Adipocyte (in vitro differentiated cells): ENCODE data around the gene POU2AF3.

Experiments
- DNase-seq: peaks from one replicate; pipeline ENCODE4 v3.0.0-alpha.2; 2015; ENCODE audit warnings: low read depth
- H3K27me3 ChIP-seq: replicated peaks from 2 replicates; pipeline ENCODE4 v1.7.0; 2013; ENCODE audit warnings: mild to moderate bottlenecking, low read length, moderate library complexity; ENCODE audit not compliant: control insufficient read depth, insufficient read depth
- H3K36me3 ChIP-seq: 2 replicates; pipeline ENCODE4 v1.7.0; 2013; ENCODE audit warnings: low read length, mild to moderate bottlenecking, moderate library complexity; ENCODE audit not compliant: control insufficient read depth, insufficient read depth, severe bottlenecking
- H3K4me1 ChIP-seq: 2 replicates; pipeline ENCODE4 v1.7.0; 2013; ENCODE audit warnings: mild to moderate bottlenecking, low read length, moderate library complexity; ENCODE audit not compliant: control insufficient read depth, insufficient read depth
- H3K4me3 ChIP-seq: 2 replicates; pipeline ENCODE4 v1.7.0; 2013; ENCODE audit warnings: mild to moderate bottlenecking, low read length, moderate library complexity
- H3K9ac ChIP-seq: 2 replicates; pipeline ENCODE4 v1.7.0; 2013; ENCODE audit warnings: mild to moderate bottlenecking, low read length, moderate library complexity
- H3K9me3 ChIP-seq: 2 replicates; pipeline ENCODE4 v1.7.0; 2013; ENCODE audit warnings: mild to moderate bottlenecking, low read length, moderate library complexity; ENCODE audit not compliant: control insufficient read depth

POU2AF3 gene

GRCh38 chr11:111347723-111348115 is 49.4 kb downstream of the POU2AF3 start:
- H3K4me1 ChIP-seq: peaks cover 25% of the 10 kb centered on the region
- peaks cover 10% of the 10 kb centered on the region for H3K27me3 ChIP-seq
- peak; percentile 45 for DNase-seq

GRCh38 chr11:111348147-111348546 is 49.8 kb downstream of the POU2AF3 start:
- H3K9ac ChIP-seq: no peak overlapping the region
- peaks cover 25% of the 10 kb centered on the region for H3K4me1 ChIP-seq
- H3K36me3 ChIP-seq: no peaks in the 10 kb centered on the region
- H3K27me3 ChIP-seq: peaks cover 10% of the 10 kb centered on the region
- H3K4me3 ChIP-seq: no peak overlapping the region
- no peaks in the 10 kb centered on the region for H3K9me3 ChIP-seq
- DNase-seq: no peak

More at GRCh38 chr11:111347723-111348115, 49.4 kb downstream of the POU2AF3 start:
- Histone ChIP-seq H3K4me3 (no peak overlapping the region), H3K9ac (no peak overlapping the region), H3K36me3 (no peaks in the 10 kb centered on the region), H3K9me3 (no peaks in the 10 kb centered on the region)

- Histone ChIP-seq H3K9me3 (no peaks in the 10 kb centered on the region), H3K36me3 (no peaks in the 10 kb centered on the region), H3K4me3 (no peak overlapping the region), H3K9ac (no peak overlapping the region), H3K27me3 (peaks cover 10% of the 10 kb centered on the region), H3K4me1 (peaks cover 21% of the 10 kb centered on the region)
- no peak for DNase-seq
Observed at GRCh38 chr11:111349191-111349695, 50.9 kb downstream of the POU2AF3 start.

- no peak for DNase-seq
- Histone ChIP-seq H3K9me3 (no peaks in the 10 kb centered on the region), H3K27me3 (peaks cover 10% of the 10 kb centered on the region), H3K4me1 (peaks cover 17% of the 10 kb centered on the region), H3K36me3 (no peaks in the 10 kb centered on the region), H3K4me3 (no peak overlapping the region), H3K9ac (no peak overlapping the region)
Observed at GRCh38 chr11:111350811-111351210, 52.5 kb downstream of the POU2AF3 start.

GRCh38 chr11:111351374-111352055 is 53.2 kb downstream of the POU2AF3 start:
- Histone ChIP-seq H3K4me1 (peaks cover 15% of the 10 kb centered on the region), H3K27me3 (peaks cover 15% of the 10 kb centered on the region), H3K4me3 (no peak overlapping the region), H3K9me3 (no peaks in the 10 kb centered on the region), H3K9ac (no peak overlapping the region), H3K36me3 (no peaks in the 10 kb centered on the region)
- no peak for DNase-seq

GRCh38 chr11:111352231-111352746 is 53.9 kb downstream of the POU2AF3 start:
- peaks cover 7% of the 10 kb centered on the region for H3K4me1 ChIP-seq
- H3K36me3 ChIP-seq: no peaks in the 10 kb centered on the region
- no peak overlapping the region for H3K9ac ChIP-seq
- peaks cover 22% of the 10 kb centered on the region for H3K27me3 ChIP-seq
- H3K4me3 ChIP-seq: no peak overlapping the region
- no peaks in the 10 kb centered on the region for H3K9me3 ChIP-seq
- no peak for DNase-seq

GRCh38 chr11:111352935-111353710 is 54.8 kb downstream of the POU2AF3 start:
- H3K36me3 ChIP-seq: no peaks in the 10 kb centered on the region
- DNase-seq: peak; percentile 11
- H3K27me3 ChIP-seq: peaks cover 23% of the 10 kb centered on the region
- no peak overlapping the region for H3K4me3 ChIP-seq
- H3K9me3 ChIP-seq: no peaks in the 10 kb centered on the region
- H3K4me1 ChIP-seq: no peaks in the 10 kb centered on the region
- H3K9ac ChIP-seq: no peak overlapping the region

GRCh38 chr11:111353776-111354600 is 55.6 kb downstream of the POU2AF3 start:
- H3K9me3 ChIP-seq: no peaks in the 10 kb centered on the region
- no peak for DNase-seq

GRCh38 chr11:111354601-111354891 is 56.2 kb downstream of the POU2AF3 start:
- no peak overlapping the region for H3K9ac ChIP-seq
- no peaks in the 10 kb centered on the region for H3K9me3 ChIP-seq
- no peak for DNase-seq
- H3K4me1 ChIP-seq: no peaks in the 10 kb centered on the region
- H3K4me3 ChIP-seq: no peak overlapping the region
- H3K27me3 ChIP-seq: peaks cover 23% of the 10 kb centered on the region
- no peaks in the 10 kb centered on the region for H3K36me3 ChIP-seq

More at GRCh38 chr11:111353776-111354600, 55.6 kb downstream of the POU2AF3 start:
- peaks cover 23% of the 10 kb centered on the region for H3K27me3 ChIP-seq
- H3K4me1 ChIP-seq: no peaks in the 10 kb centered on the region
- no peak overlapping the region for H3K4me3 ChIP-seq
- H3K36me3 ChIP-seq: no peaks in the 10 kb centered on the region
- no peak overlapping the region for H3K9ac ChIP-seq

GRCh38 chr11:111355101-111355500 is 56.8 kb downstream of the POU2AF3 start:
- no peak overlapping the region for H3K4me3 ChIP-seq
- H3K27me3 ChIP-seq: peaks cover 23% of the 10 kb centered on the region
- no peaks in the 10 kb centered on the region for H3K4me1 ChIP-seq
- H3K9me3 ChIP-seq: no peaks in the 10 kb centered on the region
- H3K9ac ChIP-seq: no peak overlapping the region
- DNase-seq: no peak
- no peaks in the 10 kb centered on the region for H3K36me3 ChIP-seq
